HepG2 (cell line): ENCODE results near the gene DYSF. TPM values are rescaled to one million over a fixed set of nuclear protein-coding genes. Genes with fewer than 3 reads are reported as not detected.

Experiments
- ATM ChIP-seq: fragments of 450-650 bp; IDR thresholded peaks from 2 replicates; pipeline ENCODE4 v1.7.1; 2017; ENCODE audit warnings: mild to moderate bottlenecking, borderline replicate concordance
- FOXP1 ChIP-seq, 2 experiments: fragments of 450-650 bp in 1 of 2; IDR thresholded peaks; 2 replicates each; pipeline ENCODE4 v1.6.1; 2017 to 2018; ENCODE audit warnings: antibody characterized with exemption in 1 of 2
- KMT2A ChIP-seq: sonication (generic); formaldehyde crosslinking; IDR thresholded peaks from 2 replicates; pipeline ENCODE4 v1.4.0; 2020; ENCODE audit warnings: missing genetic modification reagents
- MED13 ChIP-seq: sonication (generic); formaldehyde crosslinking; IDR thresholded peaks from 2 replicates; pipeline ENCODE4 v1.5.0; 2020; ENCODE audit warnings: missing genetic modification reagents
- MIER3 ChIP-seq: IDR thresholded peaks from 2 replicates; pipeline ENCODE4 v1.6.1; 2016; ENCODE audit warnings: missing compliant biosample characterization, borderline replicate concordance
- SIX4 ChIP-seq: sonication (generic); formaldehyde crosslinking; IDR thresholded peaks from 2 replicates; pipeline ENCODE4 v1.4.0; 2020; ENCODE audit warnings: missing genetic modification reagents
- XRCC5 ChIP-seq: fragments of 200-400 bp; formaldehyde crosslinking; optimal IDR thresholded peaks from 2 replicates; pipeline ENCODE3; 2017; ENCODE audit warnings: mild to moderate bottlenecking, low read length
- ZNF335 ChIP-seq: sonication (generic); formaldehyde crosslinking; IDR thresholded peaks from 2 replicates; pipeline ENCODE4 v1.4.0; 2020; ENCODE audit warnings: missing genetic modification reagents
- ZNF431 ChIP-seq: sonication (generic); formaldehyde crosslinking; IDR thresholded peaks from 2 replicates; pipeline ENCODE4 v1.9.0; 2022; ENCODE audit warnings: missing genetic modification reagents, low read depth, mild to moderate bottlenecking, borderline replicate concordance
- polyA plus RNA-seq, 8 experiments: library from polyadenylated mRNA; depleted of rRNA in 3 of 8; stranded (reverse) in 7 of 8; unstranded in 1 of 8; fragments of >200 nt; fragmentation: Illumina TruSeq in 4 of 8; extraction: Trizol in 4 of 8; gene quantifications; 2 replicates each; pipeline versions ENCODE4 v1.2.1 to v1.2.3, GENCODE V29; 2011 to 2016; ENCODE audit warnings: low read depth in 4 of 8, missing spikeins in 1 of 8, mixed read lengths in 1 of 8; ENCODE audit not compliant: insufficient read depth in 1 of 8
- total RNA-seq, 5 experiments: library from RNA; depleted of rRNA; stranded (reverse); fragments of >200 nt; fragmentation: Illumina TruSeq; extraction: Trizol; gene quantifications; 2 replicates each; pipeline ENCODE4 v1.2.3, GENCODE V29; 2016; ENCODE audit warnings: low read depth in 1 of 5
- TF ChIP-seq, protein P1 (sequence below): sonication (generic); formaldehyde crosslinking; IDR thresholded peaks from 2 replicates; pipeline ENCODE4 v1.9.0; 2021; ENCODE audit warnings: mild to moderate bottlenecking, missing genetic modification reagents
- TF ChIP-seq, protein P2 (sequence below): sonication (generic); formaldehyde crosslinking; IDR thresholded peaks from 2 replicates; pipeline ENCODE4 v1.4.0; 2020; ENCODE audit warnings: mild to moderate bottlenecking, missing genetic modification reagents
- TF ChIP-seq, protein P3 (sequence below): sonication (generic); formaldehyde crosslinking; conservative IDR thresholded peaks from 2 replicates; pipeline ENCODE4 v1.4.0; 2020; ENCODE audit warnings: missing genetic modification reagents
- TF ChIP-seq, protein P4 (sequence below), 2 experiments: sonication (generic) in 1 of 2; formaldehyde crosslinking in 1 of 2; IDR thresholded peaks; 2 replicates each; pipeline versions ENCODE4 v1.4.0 to v1.6.1; 2016 to 2020; ENCODE audit warnings: borderline replicate concordance in 1 of 2, low read depth in 1 of 2, mild to moderate bottlenecking in 1 of 2, missing genetic modification reagents in 1 of 2
- TF ChIP-seq, protein P5 (sequence below): sonication (generic); formaldehyde crosslinking; IDR thresholded peaks from 2 replicates; pipeline ENCODE4 v1.4.0; 2020; ENCODE audit warnings: missing genetic modification reagents

The DYSF gene
- total and polyA plus RNA-seq, 2 of the 13 experiments (the other 11 are each of a cell fraction or from before 2014, with no cell fraction given): 0.15 to 2.4 TPM

DNA sequence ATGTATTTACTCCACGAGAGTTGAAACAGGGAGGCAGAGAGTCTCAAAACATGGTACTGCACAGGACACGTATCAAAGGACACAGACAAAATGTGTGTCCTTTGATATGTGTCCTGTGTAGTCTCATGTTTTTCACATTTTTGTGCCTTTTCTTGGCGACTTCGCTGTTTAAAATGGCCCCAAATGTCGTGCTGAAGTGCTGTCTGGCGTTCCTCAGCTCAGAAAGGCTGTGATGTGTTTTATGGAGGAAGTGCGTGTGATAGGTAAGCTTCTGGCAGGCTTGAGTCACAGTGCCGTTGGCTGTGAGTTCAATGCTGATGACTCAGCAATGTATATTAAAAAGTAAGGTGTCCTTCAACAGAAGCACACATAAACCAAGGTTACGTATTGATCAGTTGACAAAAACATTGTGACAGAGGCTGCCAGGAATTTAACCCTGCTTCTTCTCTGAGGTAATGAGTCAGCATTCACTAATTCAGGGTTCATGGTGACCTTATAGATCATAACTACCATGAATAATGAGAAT is 78.2 kb downstream of the DYSF start (continued):
- TF ChIP-seq, protein P1, sequence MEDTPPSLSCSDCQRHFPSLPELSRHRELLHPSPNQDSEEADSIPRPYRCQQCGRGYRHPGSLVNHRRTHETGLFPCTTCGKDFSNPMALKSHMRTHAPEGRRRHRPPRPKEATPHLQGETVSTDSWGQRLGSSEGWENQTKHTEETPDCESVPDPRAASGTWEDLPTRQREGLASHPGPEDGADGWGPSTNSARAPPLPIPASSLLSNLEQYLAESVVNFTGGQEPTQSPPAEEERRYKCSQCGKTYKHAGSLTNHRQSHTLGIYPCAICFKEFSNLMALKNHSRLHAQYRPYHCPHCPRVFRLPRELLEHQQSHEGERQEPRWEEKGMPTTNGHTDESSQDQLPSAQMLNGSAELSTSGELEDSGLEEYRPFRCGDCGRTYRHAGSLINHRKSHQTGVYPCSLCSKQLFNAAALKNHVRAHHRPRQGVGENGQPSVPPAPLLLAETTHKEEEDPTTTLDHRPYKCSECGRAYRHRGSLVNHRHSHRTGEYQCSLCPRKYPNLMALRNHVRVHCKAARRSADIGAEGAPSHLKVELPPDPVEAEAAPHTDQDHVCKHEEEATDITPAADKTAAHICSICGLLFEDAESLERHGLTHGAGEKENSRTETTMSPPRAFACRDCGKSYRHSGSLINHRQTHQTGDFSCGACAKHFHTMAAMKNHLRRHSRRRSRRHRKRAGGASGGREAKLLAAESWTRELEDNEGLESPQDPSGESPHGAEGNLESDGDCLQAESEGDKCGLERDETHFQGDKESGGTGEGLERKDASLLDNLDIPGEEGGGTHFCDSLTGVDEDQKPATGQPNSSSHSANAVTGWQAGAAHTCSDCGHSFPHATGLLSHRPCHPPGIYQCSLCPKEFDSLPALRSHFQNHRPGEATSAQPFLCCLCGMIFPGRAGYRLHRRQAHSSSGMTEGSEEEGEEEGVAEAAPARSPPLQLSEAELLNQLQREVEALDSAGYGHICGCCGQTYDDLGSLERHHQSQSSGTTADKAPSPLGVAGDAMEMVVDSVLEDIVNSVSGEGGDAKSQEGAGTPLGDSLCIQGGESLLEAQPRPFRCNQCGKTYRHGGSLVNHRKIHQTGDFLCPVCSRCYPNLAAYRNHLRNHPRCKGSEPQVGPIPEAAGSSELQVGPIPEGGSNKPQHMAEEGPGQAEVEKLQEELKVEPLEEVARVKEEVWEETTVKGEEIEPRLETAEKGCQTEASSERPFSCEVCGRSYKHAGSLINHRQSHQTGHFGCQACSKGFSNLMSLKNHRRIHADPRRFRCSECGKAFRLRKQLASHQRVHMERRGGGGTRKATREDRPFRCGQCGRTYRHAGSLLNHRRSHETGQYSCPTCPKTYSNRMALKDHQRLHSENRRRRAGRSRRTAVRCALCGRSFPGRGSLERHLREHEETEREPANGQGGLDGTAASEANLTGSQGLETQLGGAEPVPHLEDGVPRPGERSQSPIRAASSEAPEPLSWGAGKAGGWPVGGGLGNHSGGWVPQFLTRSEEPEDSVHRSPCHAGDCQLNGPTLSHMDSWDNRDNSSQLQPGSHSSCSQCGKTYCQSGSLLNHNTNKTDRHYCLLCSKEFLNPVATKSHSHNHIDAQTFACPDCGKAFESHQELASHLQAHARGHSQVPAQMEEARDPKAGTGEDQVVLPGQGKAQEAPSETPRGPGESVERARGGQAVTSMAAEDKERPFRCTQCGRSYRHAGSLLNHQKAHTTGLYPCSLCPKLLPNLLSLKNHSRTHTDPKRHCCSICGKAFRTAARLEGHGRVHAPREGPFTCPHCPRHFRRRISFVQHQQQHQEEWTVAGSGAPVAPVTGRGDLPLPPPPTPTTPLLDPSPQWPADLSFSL: no peak
- TF ChIP-seq FOXP1 (IDR thresholded peaks at IDR 0.05) (0 out of 2 replicates have a peak, but pooled peaks have one; percentile 53), FOXP1 (CRISPR knock-in tag; IDR thresholded peaks at IDR 0.05) (peak; percentile 89), MED13 (CRISPR knock-in tag) (no peak), ZNF431 (peak; percentile 51; the same call in 1 of the 2 replicates), KMT2A (no peak), MIER3 (peak; percentile 90; the same call in 1 of the 2 replicates), ATM (no peak), ZNF335 (CRISPR knock-in tag) (peak; percentile 67; the same call in 1 of the 2 replicates), XRCC5 (peak; percentile 40), SIX4 (no peak)
- TF ChIP-seq, protein P2, sequence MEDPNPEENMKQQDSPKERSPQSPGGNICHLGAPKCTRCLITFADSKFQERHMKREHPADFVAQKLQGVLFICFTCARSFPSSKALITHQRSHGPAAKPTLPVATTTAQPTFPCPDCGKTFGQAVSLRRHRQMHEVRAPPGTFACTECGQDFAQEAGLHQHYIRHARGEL: no peak
- TF ChIP-seq, protein P3, sequence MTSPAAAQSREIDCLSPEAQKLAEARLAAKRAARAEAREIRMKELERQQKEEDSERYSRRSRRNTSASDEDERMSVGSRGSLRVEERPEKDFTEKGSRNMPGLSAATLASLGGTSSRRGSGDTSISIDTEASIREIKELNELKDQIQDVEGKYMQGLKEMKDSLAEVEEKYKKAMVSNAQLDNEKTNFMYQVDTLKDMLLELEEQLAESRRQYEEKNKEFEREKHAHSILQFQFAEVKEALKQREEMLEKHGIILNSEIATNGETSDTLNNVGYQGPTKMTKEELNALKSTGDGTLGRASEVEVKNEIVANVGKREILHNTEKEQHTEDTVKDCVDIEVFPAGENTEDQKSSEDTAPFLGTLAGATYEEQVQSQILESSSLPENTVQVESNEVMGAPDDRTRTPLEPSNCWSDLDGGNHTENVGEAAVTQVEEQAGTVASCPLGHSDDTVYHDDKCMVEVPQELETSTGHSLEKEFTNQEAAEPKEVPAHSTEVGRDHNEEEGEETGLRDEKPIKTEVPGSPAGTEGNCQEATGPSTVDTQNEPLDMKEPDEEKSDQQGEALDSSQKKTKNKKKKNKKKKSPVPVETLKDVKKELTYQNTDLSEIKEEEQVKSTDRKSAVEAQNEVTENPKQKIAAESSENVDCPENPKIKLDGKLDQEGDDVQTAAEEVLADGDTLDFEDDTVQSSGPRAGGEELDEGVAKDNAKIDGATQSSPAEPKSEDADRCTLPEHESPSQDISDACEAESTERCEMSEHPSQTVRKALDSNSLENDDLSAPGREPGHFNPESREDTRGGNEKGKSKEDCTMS: no peak
- TF ChIP-seq, protein P4, sequence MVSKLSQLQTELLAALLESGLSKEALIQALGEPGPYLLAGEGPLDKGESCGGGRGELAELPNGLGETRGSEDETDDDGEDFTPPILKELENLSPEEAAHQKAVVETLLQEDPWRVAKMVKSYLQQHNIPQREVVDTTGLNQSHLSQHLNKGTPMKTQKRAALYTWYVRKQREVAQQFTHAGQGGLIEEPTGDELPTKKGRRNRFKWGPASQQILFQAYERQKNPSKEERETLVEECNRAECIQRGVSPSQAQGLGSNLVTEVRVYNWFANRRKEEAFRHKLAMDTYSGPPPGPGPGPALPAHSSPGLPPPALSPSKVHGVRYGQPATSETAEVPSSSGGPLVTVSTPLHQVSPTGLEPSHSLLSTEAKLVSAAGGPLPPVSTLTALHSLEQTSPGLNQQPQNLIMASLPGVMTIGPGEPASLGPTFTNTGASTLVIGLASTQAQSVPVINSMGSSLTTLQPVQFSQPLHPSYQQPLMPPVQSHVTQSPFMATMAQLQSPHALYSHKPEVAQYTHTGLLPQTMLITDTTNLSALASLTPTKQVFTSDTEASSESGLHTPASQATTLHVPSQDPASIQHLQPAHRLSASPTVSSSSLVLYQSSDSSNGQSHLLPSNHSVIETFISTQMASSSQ (IDR thresholded peaks at IDR 0.05; ENCODE audit: low read depth): no peak
- TF ChIP-seq, protein P4 (CRISPR knock-in tag; IDR thresholded peaks at IDR 0.05; ENCODE audit: borderline replicate concordance): no peak
- TF ChIP-seq, protein P5, sequence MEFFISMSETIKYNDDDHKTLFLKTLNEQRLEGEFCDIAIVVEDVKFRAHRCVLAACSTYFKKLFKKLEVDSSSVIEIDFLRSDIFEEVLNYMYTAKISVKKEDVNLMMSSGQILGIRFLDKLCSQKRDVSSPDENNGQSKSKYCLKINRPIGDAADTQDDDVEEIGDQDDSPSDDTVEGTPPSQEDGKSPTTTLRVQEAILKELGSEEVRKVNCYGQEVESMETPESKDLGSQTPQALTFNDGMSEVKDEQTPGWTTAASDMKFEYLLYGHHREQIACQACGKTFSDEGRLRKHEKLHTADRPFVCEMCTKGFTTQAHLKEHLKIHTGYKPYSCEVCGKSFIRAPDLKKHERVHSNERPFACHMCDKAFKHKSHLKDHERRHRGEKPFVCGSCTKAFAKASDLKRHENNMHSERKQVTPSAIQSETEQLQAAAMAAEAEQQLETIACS (CRISPR knock-in tag): no peak
